ENCODE measurements around the gene MGAT2.

MGAT2 gene

DNA sequence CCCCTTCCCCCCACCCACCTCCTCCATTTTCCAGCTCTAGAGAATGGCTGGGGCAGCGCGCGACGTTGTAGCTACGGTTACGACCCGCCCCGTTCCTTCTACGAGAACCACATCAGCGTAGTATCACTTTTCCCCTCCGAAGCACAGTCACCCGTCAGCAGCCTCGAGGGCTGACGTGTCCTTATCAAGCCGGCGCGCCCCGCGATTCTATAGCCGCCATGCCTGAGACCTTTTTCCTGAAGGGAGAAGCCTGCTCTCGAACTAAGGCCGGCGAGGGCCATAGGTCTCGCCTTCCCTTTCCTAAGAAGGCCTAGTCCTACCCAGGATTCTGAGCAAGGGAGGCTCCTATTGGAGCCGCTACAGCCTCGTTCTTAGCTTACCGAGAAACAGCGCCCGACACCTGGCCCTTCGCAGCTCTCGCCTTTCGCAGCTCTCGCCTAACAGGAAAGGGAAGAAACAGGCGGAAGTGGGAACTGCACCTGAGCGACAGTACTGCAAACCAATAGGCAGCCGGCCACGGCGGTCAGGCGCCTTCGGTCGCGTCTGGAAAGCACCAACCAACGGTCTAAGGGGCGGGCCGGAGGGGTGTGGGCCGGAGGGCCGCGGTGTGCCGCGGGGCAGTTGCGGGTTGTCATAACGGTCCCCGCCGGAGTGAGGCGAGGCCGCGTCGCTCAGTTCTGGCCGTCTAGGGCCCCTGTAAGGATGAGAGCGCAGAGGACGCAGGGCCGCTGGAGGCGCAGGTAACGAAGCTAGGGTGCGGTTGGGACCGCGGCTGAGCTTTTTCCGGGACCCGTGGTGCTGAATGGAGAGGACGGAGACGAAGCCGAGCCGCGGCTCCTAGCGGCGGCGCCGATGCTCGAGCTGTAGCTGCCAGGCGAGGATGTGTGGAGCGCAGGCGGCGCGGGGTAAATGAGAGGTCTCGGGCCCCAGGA, at the start of gene MGAT2, which contains the start of gene RPL36AL:
TSS of gene MGAT2 (plus strand) at position 618 of the 932 bp plus-strand sequence. CDS start 470 bp downstream, outside the sequence.
TSS of gene RPL36AL (minus strand) at position 445 of the 932 bp plus-strand sequence. CDS start 1,522 bp downstream, outside the sequence.
- peak; percentile 94 to 95 for DNase-seq

DNA sequence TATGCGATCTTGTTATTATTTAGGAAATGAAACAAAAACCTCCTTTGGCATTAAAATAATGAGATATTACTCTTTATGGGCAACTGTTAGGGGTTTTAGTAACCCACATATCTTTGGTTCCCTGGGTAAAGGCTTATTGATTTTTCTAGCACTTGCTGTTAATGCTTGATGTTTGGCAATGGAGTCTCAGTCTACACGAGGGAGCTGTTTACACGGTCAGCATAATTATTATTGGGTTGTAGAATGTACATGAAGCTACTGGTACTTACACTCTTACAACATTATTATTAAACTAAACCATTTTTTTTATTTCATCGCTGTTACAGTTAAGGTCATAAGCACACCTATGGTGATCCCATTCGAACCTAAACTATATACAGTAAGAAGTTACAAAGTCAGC, 46.6 kb upstream of the MGAT2 start:
- no peak for DNase-seq

- no peak for DNase-seq
Measured at GRCh38 chr14:49578141-49578540, 42.5 kb upstream of the MGAT2 start.

GRCh38 chr14:49579841-49580240, 40.8 kb upstream of the MGAT2 start:
- no peak for DNase-seq

- no peak for DNase-seq
Measured at GRCh38 chr14:49581209-49582112, 39.1 kb upstream of the MGAT2 start.

GRCh38 chr14:49582113-49582977, 38.3 kb upstream of the MGAT2 start:
- no peak for DNase-seq

- no peak for DNase-seq
Measured at GRCh38 chr14:49583629-49584028, 37.0 kb upstream of the MGAT2 start.

DNA sequence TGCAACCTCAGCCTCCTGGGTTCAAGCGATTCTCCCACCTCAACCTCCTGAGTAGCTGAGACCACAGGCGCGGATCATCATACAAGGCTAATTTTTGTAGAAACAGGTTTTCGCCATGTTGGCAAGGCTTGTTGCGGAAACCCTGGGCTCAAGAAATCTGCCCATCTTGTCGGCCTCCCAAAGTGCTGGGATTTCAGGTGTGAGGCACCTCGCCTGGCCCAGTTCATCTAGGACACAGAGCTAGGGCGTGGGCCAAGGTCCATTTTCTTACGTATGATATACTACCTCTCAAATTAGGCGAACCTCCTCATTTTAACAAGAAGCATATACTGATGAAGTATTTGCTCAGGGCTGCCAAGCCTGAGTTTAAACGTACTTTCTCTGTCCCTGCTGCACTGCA, 36.5 kb upstream of the MGAT2 start:
- DNase-seq, result no peak

DNA sequence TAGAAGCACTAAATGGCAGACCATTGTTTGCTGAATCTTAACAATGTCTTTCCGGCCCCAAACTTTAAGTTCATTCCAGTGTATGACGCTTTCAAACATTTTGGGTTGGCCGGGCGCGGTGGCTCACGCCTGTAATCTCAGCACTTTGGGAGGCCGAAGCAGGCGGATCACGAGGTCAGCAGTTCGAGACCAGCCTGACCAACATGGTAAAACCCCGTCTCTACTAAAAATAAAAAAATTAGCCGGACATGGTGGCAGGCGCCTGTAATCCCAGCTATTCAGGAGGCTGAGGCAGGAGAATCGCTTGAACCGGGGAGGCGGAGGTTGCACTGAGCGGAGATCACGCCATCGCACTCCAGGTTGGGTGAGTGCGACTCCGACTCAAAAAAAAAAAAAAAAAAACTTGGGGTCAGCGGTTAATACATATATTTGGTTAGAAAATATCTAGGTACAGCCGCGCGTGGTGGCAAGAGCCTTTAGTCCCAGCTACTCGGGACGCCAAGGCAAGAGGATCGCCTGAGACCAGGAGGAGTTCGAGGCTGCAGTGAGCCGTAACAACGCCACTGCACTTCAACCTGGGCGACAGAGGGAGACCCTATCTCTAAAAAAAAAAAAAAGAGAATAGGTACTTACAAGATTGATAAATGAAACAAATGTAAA, 35.5 kb upstream of the MGAT2 start:
- DNase-seq, result peak in 1 of 2 donors; percentile 18

- DNase-seq, result peak; percentile 99
Measured at GRCh38 chr14:49585803-49586672, 34.6 kb upstream of the MGAT2 start, which contains the start of gene RPS29. Gene RPS29, minus strand, starts transcription at chr14:49586380. Its CDS starts 34 bp downstream, at chr14:49586346.

DNA sequence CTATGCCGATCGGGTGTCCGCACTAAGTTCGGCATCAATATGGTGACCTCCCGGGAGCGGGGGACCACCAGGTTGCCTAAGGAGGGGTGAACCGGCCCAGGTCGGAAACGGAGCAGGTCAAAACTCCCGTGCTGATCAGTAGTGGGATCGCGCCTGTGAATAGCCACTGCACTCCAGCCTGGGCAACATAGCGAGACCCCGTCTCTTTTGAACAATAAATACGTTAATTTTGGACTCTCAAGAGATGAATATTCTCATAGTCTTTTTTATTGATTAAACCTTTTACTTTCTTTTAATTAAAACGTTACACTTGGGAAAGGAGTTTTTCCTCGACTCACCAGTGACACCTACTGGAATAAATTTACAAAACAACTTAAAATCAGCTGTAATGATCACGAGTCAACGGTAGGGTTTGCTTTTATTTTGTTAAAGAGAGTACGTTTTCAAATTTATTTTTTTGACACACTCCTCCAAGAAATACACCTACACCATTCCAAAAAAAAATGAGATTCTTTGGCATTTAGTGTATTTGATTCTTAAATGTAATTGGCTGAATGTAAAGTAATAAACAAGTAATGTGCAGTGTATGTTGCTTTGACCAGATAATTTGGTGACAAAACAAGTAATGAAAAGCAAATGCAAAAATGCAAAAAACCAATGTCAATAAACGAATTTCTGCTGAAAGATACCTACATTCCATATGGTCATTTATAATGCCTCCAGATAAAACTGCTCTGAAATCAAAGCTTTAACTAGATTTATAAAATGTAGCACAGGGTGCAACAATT, 33.7 kb upstream of the MGAT2 start:
- peak in 1 of 2 donors; percentile 84 for DNase-seq

GRCh38 chr14:49589387-49589786, 31.2 kb upstream of the MGAT2 start:
- no peak for DNase-seq

- no peak for DNase-seq
Measured at GRCh38 chr14:49593016-49593415, 27.6 kb upstream of the MGAT2 start.

DNA sequence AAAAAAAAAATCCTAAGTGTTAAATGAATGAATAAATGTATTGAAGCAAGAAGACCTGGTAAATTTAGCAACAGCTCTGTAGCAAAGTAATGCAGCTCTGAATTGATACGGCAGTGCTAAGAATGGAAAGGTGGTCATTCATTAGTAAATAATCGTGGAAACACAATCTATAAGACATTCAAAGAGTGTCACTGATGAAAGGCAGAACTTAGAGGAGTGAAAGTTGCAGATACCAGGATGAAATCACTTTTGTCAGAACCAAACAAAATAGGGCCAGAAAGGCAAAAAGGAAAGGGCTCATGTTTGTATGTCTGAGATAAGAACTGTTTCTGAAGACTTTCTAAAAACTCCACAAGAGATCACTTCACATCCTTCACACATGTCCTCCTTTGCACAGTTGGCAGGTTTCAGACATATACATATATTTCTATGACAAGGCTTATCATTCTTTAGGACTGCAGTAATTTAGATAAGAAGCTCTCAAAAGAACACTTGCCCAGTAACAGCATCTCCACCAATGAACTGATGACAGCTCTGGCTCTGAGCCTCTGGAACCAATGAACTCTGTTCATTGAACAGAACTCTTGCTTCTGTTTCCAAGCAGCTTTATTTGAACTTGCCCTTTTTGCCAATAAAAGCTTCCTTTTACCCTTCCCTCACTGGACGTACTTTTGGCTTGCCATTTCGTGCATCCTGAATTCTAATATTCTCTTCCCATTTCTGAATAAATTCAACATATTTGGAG, 26.1 kb upstream of the MGAT2 start:
- DNase-seq, result no peak

- peak in 1 of 2 donors; percentile 9 for DNase-seq
Measured at GRCh38 chr14:49598189-49598484, 22.5 kb upstream of the MGAT2 start.

- DNase-seq, result peak; percentile 84 to 87
Measured at GRCh38 chr14:49598485-49599300, 21.9 kb upstream of the MGAT2 start, which contains the start of gene LRR1. Gene LRR1, plus strand, starts transcription at chr14:49598940. Its CDS starts 81 bp downstream, at chr14:49599021.

GRCh38 chr14:49607583-49607982, 13.0 kb upstream of the MGAT2 start:
- DNase-seq, result no peak

DNA sequence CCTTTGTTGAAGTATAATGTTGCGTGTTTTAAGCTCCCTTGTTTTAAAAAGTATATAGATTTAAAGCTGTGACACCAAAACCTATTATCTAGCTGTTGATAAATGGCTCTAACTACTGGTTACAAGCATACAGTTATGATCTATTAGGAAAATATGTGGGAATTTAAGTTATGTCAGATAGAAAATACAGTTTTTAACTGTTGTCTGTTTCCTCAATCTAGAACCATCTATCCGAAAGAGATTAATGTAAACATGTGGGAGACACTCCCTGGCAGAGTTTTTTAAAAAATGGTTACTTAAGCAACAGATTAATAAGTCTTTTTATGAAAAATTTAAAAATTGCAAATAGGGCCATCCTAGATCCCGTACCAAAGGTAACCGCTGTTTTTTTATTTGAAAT, 8.3 kb upstream of the MGAT2 start:
- DNase-seq, result no peak

All from CD4-positive, alpha-beta T cell treated with Interleukin-1 beta for 1 hour (primary cell).